Keratinocyte (primary cell): ENCODE data around the gene HEATR3. TPM values are rescaled to one million over a fixed set of nuclear protein-coding genes. Genes with fewer than 3 reads are reported as not detected.

ENCODE experiments used
- DNase-seq: peaks from one replicate; pipeline ENCODE4 v3.0.0-alpha.2; 2011; ENCODE audit warnings: low read depth, missing footprints, low spot score
- FAIRE-seq: peaks from 2 replicates; lab custom pipeline; 2011; peaks lifted over from hg19 to GRCh38; lab: Jason Lieb, UNC
- H2AFZ ChIP-seq: 2 replicates; pipeline ENCODE4 v1.6.0; 2012; ENCODE audit warnings: low read length, control low read depth, inconsistent platforms; ENCODE audit not compliant: control insufficient read depth
- H3K27ac ChIP-seq: 2 replicates; pipeline ENCODE4 v1.5.1; 2011; ENCODE audit warnings: low read length; ENCODE audit not compliant: control insufficient read depth, insufficient read depth
- H3K27me3 ChIP-seq: 3 replicates; pipeline ENCODE4 v1.6.0; 2011; ENCODE audit warnings: low read length; ENCODE audit not compliant: control insufficient read depth, insufficient read depth; ENCODE audit errors: extremely low read depth
- H3K36me3 ChIP-seq, 2 experiments: 2 replicates in 1 of 2; 3 replicates in 1 of 2; pipeline ENCODE4 v1.5.1; 2011; ENCODE audit warnings: low read length in 2 of 2, mild to moderate bottlenecking in 1 of 2; ENCODE audit not compliant: control insufficient read depth in 2 of 2, insufficient read depth in 2 of 2; ENCODE audit errors: extremely low read depth in 1 of 2
- H3K4me1 ChIP-seq: 3 replicates; pipeline ENCODE4 v1.5.1; 2011; ENCODE audit warnings: low read length; ENCODE audit not compliant: control insufficient read depth, insufficient read depth; ENCODE audit errors: extremely low read depth
- H3K4me2 ChIP-seq: 3 replicates; pipeline ENCODE4 v1.6.0; 2011; ENCODE audit warnings: low read depth, low read length; ENCODE audit not compliant: control insufficient read depth, insufficient read depth; ENCODE audit errors: extremely low read depth
- H3K4me3 ChIP-seq, 3 experiments: fragments of 200-600 bp in 1 of 3; sonication (generic) in 1 of 3; 2 replicates in 2 of 3; 3 replicates in 1 of 3; pipeline ENCODE4 v1.5.1; 2011 to 2016; ENCODE audit warnings: low read length in 3 of 3, mild to moderate bottlenecking in 3 of 3, control low read depth in 2 of 3, inconsistent platforms in 1 of 3, low read depth in 1 of 3, mixed read lengths in 1 of 3, mixed run types in 1 of 3, moderate library complexity in 1 of 3; ENCODE audit not compliant: control insufficient read depth in 2 of 3, insufficient read depth in 2 of 3; ENCODE audit errors: extremely low read depth in 1 of 3
- H3K79me2 ChIP-seq: 2 replicates; pipeline ENCODE4 v1.6.0; 2012; ENCODE audit warnings: low read length; ENCODE audit not compliant: control insufficient read depth, insufficient read depth
- H3K9ac ChIP-seq: 3 replicates; pipeline ENCODE4 v1.6.0; 2011; ENCODE audit warnings: low read length; ENCODE audit not compliant: control insufficient read depth, insufficient read depth; ENCODE audit errors: extremely low read depth
- H3K9me1 ChIP-seq: 3 replicates; pipeline ENCODE4 v1.6.0; 2011; ENCODE audit warnings: low read length; ENCODE audit not compliant: control insufficient read depth, insufficient read depth; ENCODE audit errors: extremely low read depth
- H3K9me3 ChIP-seq: 2 replicates; pipeline ENCODE4 v1.5.1; 2012; ENCODE audit warnings: low read depth, low read length; ENCODE audit not compliant: control insufficient read depth
- H4K20me1 ChIP-seq: 3 replicates; pipeline ENCODE4 v1.6.0; 2011; ENCODE audit warnings: low read length; ENCODE audit not compliant: control insufficient read depth, insufficient read depth; ENCODE audit errors: extremely low read depth
- CTCF ChIP-seq, 3 experiments: IDR thresholded peaks in 1 of 3; conservative IDR thresholded peaks in 1 of 3; optimal IDR thresholded peaks in 1 of 3; 2 replicates in 2 of 3; 3 replicates in 1 of 3; pipeline versions ENCODE3 to v1.5.1; 2011; ENCODE audit warnings: low read length in 3 of 3, mild to moderate bottlenecking in 3 of 3, moderate library complexity in 2 of 3, control low read depth in 1 of 3, inconsistent platforms in 1 of 3; ENCODE audit not compliant: insufficient read depth in 2 of 3; ENCODE audit errors: extremely low read depth in 1 of 3
- EZH2 ChIP-seq: IDR thresholded peaks from one replicate; pipeline ENCODE4 v1.6.1; 2012; ENCODE audit warnings: inconsistent platforms, mild to moderate bottlenecking, low read length, moderate library complexity
- dilution Hi-C: fragments of 300-500 bp; cut with MboI; formaldehyde crosslinking; loops from one replicate; pipeline ENCODE4 v1.7.0; 2020; ENCODE audit warnings: low sequenced_read_pairs; ENCODE audit not compliant: extremely low pct_ligation_motif_present
- polyA plus RNA-seq, 5 experiments: library from polyadenylated mRNA; depleted of rRNA in 3 of 5; stranded (reverse) in 3 of 5; stranded (forward) in 1 of 5; unstranded in 1 of 5; fragments of >200 nt; gene quantifications; 1 replicate in 1 of 5; 2 replicates in 3 of 5; 3 replicates in 1 of 5; pipeline versions ENCODE4 v1.2.1 to v1.2.3, GENCODE V29; 2011 to 2012; ENCODE audit warnings: missing spikeins in 2 of 5, low read depth in 1 of 5, low replicate concordance in 1 of 5

HEATR3 gene
- polyA plus RNA-seq, 1 donor (not counting 4 experiments of a cell fraction or from before 2014, with no cell fraction given): 27.2 TPM

DNA sequence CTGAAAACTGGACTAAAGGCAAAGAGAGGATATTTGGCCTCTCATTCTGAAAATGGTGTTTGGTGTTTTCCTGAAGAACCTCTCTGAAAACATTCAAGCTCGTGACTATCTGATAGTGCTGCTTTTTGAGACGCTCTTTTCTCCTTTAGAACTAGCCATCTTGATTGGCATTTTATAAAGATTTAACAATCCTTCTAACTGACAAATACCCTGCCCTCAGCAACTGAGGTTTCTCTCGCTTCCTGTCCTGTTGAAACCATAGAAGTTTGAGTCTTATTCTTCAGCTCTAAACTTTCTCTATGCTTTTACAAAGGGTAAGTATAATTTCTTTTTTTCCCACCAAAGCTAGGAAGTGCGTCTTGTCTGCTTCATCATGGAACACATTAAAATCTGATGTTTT lies 27.5 kb upstream of the HEATR3 start:
- H2AFZ ChIP-seq: no peak overlapping the region
- no peaks in the 10 kb centered on the region for H3K9me1 ChIP-seq
- no peaks in the 10 kb centered on the region for H3K27me3 ChIP-seq
- no peak overlapping the region for H3K4me3 ChIP-seq
- FAIRE-seq (no peak), DNase-seq (no peak)
- no peaks in the 10 kb centered on the region for H3K79me2 ChIP-seq
- no peak overlapping the region for H3K9ac ChIP-seq
- dilution Hi-C loops: no loop called here
- H3K36me3 ChIP-seq: no peaks in the 10 kb centered on the region
- no peak overlapping the region for H3K4me2 ChIP-seq
- H3K27ac ChIP-seq: no peak overlapping the region
- TF ChIP-seq EZH2 (no peak), CTCF (optimal IDR thresholded peaks at IDR 0.05 in 1 of 3, IDR thresholded peaks at IDR 0.05 in 1 of 3, conservative IDR thresholded peaks at IDR 0.05 in 1 of 3; ENCODE audit: extremely low read depth in 1 of 3, insufficient read depth in 2 of 3, low read length in 3 of 3) (no peak)
- H3K4me1 ChIP-seq: no peaks in the 10 kb centered on the region
- H3K9me3 ChIP-seq: no peaks in the 10 kb centered on the region
- no peaks in the 10 kb centered on the region for H4K20me1 ChIP-seq

DNA sequence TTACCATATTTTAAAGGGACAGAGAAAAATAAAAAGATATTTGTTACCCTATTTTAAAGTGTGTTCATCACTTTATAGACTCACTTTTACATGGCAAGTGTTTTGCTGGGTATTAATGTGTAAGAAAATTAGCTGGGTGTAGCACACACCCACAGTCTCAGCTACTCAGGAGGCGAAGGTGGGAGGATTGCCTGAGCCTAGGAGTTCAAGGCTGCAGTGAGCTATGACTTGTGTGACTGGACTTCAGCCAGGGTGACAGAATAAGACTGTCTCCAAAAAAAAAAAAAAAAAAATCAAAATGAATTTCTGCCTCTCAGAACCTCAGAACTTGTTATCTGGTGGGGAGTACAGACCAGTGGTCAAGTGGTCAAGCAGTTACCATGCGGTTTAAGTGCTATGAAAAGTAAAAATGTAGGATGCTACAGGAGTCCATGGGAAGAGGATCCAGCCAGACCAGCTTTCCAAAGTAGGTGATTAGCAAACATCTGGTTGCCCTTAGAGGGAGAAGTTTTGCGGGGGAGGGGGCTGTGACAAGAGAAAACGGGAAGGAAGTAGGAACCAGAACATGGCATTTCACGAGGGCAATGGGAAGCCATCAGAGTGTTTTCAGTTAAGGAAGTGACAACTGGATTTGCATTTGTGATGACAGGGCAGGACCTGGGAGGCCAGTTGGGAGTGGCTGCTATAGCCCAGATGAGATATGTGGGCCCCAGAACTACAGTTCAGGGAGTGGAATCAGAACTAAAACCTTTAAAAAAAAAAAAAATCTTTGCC lies 26.8 kb upstream of the HEATR3 start:
- no peaks in the 10 kb centered on the region for H3K9me3 ChIP-seq
- no peak overlapping the region for H2AFZ ChIP-seq
- no peaks in the 10 kb centered on the region for H3K79me2 ChIP-seq
- no peaks in the 10 kb centered on the region for H3K9me1 ChIP-seq
- H3K27me3 ChIP-seq: no peaks in the 10 kb centered on the region
- TF ChIP-seq CTCF (optimal IDR thresholded peaks at IDR 0.05 in 1 of 3, IDR thresholded peaks at IDR 0.05 in 1 of 3, conservative IDR thresholded peaks at IDR 0.05 in 1 of 3; ENCODE audit: extremely low read depth in 1 of 3, insufficient read depth in 2 of 3, low read length in 3 of 3) (no peak), EZH2 (no peak)
- H3K27ac ChIP-seq: no peak overlapping the region
- dilution Hi-C loops: no loop called here
- no peaks in the 10 kb centered on the region for H3K4me1 ChIP-seq
- H3K9ac ChIP-seq: no peak overlapping the region
- no peaks in the 10 kb centered on the region for H3K36me3 ChIP-seq
- no peak for DNase-seq
- H3K4me3 ChIP-seq: no peak overlapping the region
- no peak overlapping the region for H3K4me2 ChIP-seq
- no peaks in the 10 kb centered on the region for H4K20me1 ChIP-seq
- FAIRE-seq: no peak
